ENCODE data around the gene ZSWIM3. TPM values are rescaled to one million over a fixed set of nuclear protein-coding genes. Genes with fewer than 3 reads are reported as not detected.

ZSWIM3 gene
- total RNA-seq (2021; fragmentation: NEBNext Ultra II Directional; extraction: Animal tissue kit (Norgen Biotek cat#: 25700)) (6.8 and 6.9 TPM in 2 replicates), polyA plus RNA-seq (2011; rRNA removed) (5.4 and 5.5 TPM in 2 replicates), polyA minus RNA-seq (2011; rRNA and poly(A)+ RNA removed) (12.3 and 13.6 TPM in 2 replicates)
- polyA plus RNA-seq (2011; cell fraction: cytosol; rRNA removed) = 6.0 TPM
- polyA plus RNA-seq (2011; cell fraction: nucleus; rRNA removed) = 4.9 TPM
- 4.5 to 6.2 TPM (median 5.5 TPM) in 4 replicates for polyA plus RNA-seq (2012, experiment 1 of 2)
- polyA plus RNA-seq (2012, experiment 2 of 2) = 5.7 TPM
- polyA plus RNA-seq (2013, experiment 1 of 2) = 3.6 TPM
- 3.2 TPM for polyA plus RNA-seq (2013, experiment 2 of 2)
- polyA minus RNA-seq (2011; cell fraction: cytosol; rRNA and poly(A)+ RNA removed) = 3.5 TPM
- 4.4 TPM for polyA minus RNA-seq (2011; cell fraction: nucleus; rRNA and poly(A)+ RNA removed)
- long read RNA-seq, experiment 1, partial matches to known transcripts = 6 of 11 reads
- long read RNA-seq, experiment 1, other reads (novel, unspliced or antisense) = 1 of 11 reads
- long read RNA-seq, experiment 2, partial matches to known transcripts = 0 of 4 reads
- long read RNA-seq, experiment 2, other reads (novel, unspliced or antisense) = 1 of 4 reads

GRCh38 chr20:45857114-45857881 is at the start of gene ZSWIM3, which contains the start of gene ACOT8:
ZSWIM3 (plus strand) TSS chr20:45857614; CDS start chr20:45857826, 212 bp downstream.
ACOT8 (minus strand) TSS chr20:45857392; CDS start chr20:45857315, 77 bp downstream.
- H3K27ac ChIP-seq (ENCODE audit: low read depth, low read length) = peak within 1 kb of the TSS; percentile 49; the same call in 1 of the 2 replicates
- peak within 1 kb of the TSS; percentile 21 for H3K56ac ChIP-seq (replicated peaks; ENCODE audit: insufficient read length, low read depth, low read length)
- H3K79me1 ChIP-seq (ENCODE audit: low read depth, low read length) = no peaks in the 10 kb centered on the region; the same call in 1 of the 2 replicates
- H2BK20ac ChIP-seq (ENCODE audit: low read length) = no peak within 1 kb of the TSS
- peak within 1 kb of the TSS; percentile 22 for H4K91ac ChIP-seq (replicated peaks; ENCODE audit: insufficient read length, low read length)
- no peaks in the 10 kb centered on the region for H4K20me1 ChIP-seq (replicated peaks in 1 of 2; ENCODE audit: control insufficient read depth in 1 of 2, insufficient read depth in 2 of 2, low read length in 2 of 2)
- peak; percentile 73 for FAIRE-seq
- DNase-seq (ENCODE audit: low read depth in 1 of 2, low spot score in 2 of 2) = peak; percentile 90 to 96
- peak within 1 kb of the TSS; percentile 54 for H2AFZ ChIP-seq (ENCODE audit: low read length)
- H3K9me3 ChIP-seq (ENCODE audit: insufficient read depth in 2 of 2, low read depth in 1 of 2, low read length in 1 of 2) = no peaks in the 10 kb centered on the region
- H3K9ac ChIP-seq (replicated peaks in 1 of 4; ENCODE audit: extremely low read depth in 1 of 4, low read depth in 3 of 4, low read length in 3 of 4) = peak within 1 kb of the TSS; percentile 43 to 75 (median 52); a peak in 6 of 7 replicates
- peak within 1 kb of the TSS; percentile 69 to 94 (median 77) for H3K4me3 ChIP-seq (ENCODE audit: extremely low read depth in 1 of 4, insufficient read depth in 2 of 4, low read depth in 3 of 4, low read length in 4 of 4)
- peak within 1 kb of the TSS; percentile 75 for H4K8ac ChIP-seq (ENCODE audit: extremely low read depth, insufficient read depth, low read length)
- CTCF ChIA-PET (ENCODE audit: partially characterized antibody) = interaction anchor here (1.0 to 1.7 kb wide), 4 partner anchors 32 to 58 kb away, joined by 3 to 4 read pairs (median 4); no protein-coding TSS in a partner anchor
- no peak within 1 kb of the TSS for H2BK120ac ChIP-seq (replicated peaks; ENCODE audit: low read depth, low read length)
- no peak within 1 kb of the TSS for H3K4ac ChIP-seq (replicated peaks; ENCODE audit: insufficient read length, low read depth, low read length)
- 0 out of 2 replicates have a peak within 1 kb of the TSS, but pooled peaks have one; percentile 23 for H2BK15ac ChIP-seq (ENCODE audit: low read length)
- no peak within 1 kb of the TSS for H3K14ac ChIP-seq (ENCODE audit: insufficient read length)
- POLR2A ChIA-PET (ENCODE audit: partially characterized antibody) = interaction anchor here (0.5 to 9.9 kb wide), 20 partner anchors 9 to 231 kb away, joined by 3 to 178 read pairs (median 5); partner anchors contain the start of genes NEURL2, PCIF1, PLTP and SNX21
- H4K5ac ChIP-seq (ENCODE audit: insufficient read length, low read depth, low read length) = peak within 1 kb of the TSS; percentile 49
- H2BK12ac ChIP-seq (ENCODE audit: low read depth, low read length) = peak within 1 kb of the TSS; percentile 83; the same call in 1 of the 2 replicates
- H2AK5ac ChIP-seq (ENCODE audit: low read depth, low read length) = no peak within 1 kb of the TSS
- peak within 1 kb of the TSS; percentile 78 for H3K18ac ChIP-seq (ENCODE audit: extremely low read depth, low read length)
- WGBS, 2 experiments (ENCODE audit: extremely low coverage in 1 of 2, insufficient coverage in 1 of 2, insufficient read length in 1 of 2, insufficient replicate concordance in 2 of 2, low coverage in 1 of 2, low lambda C conversion rate in 2 of 2, missing lambda C conversion rate in 1 of 2) = 3% methylated on average over 36 of the region's 36 CpGs; no CpG with 5 or more reads in 1 of the 2 experiments
- no peaks in the 10 kb centered on the region for H3K27me3 ChIP-seq (replicated peaks in 1 of 4; ENCODE audit: control insufficient read depth in 3 of 4, extremely low read depth in 1 of 4, insufficient read depth in 3 of 4, low read length in 3 of 4)
- H3K4me1 ChIP-seq (replicated peaks in 1 of 4; ENCODE audit: control insufficient read depth in 3 of 4, insufficient read depth in 4 of 4, low read length in 3 of 4) = peaks cover 10 to 16% (median 13%) of the 10 kb centered on the region in 4 experiments
- H3K36me3 ChIP-seq (ENCODE audit: control insufficient read depth in 2 of 4, insufficient read depth in 4 of 4, low read length in 3 of 4) = peaks cover 0 to 6% (median 0%) of the 10 kb centered on the region in 4 experiments; a peak in 1 of 8 replicates
- H3K79me2 ChIP-seq (ENCODE audit: control insufficient read depth in 1 of 2, insufficient read depth in 2 of 2, low read length in 2 of 2) = peaks cover 0 to 22% of the 10 kb centered on the region in 2 experiments; a peak in 2 of 4 replicates
- no peak within 1 kb of the TSS for H3K23ac ChIP-seq (ENCODE audit: insufficient read length)
- peaks cover 8% of the 10 kb centered on the region; the same call in 1 of the 2 replicates for H3K23me2 ChIP-seq (ENCODE audit: low read depth, low read length)
- H2BK5ac ChIP-seq (ENCODE audit: low read depth, low read length) = peak within 1 kb of the TSS; percentile 89
- H3K4me2 ChIP-seq (ENCODE audit: insufficient read depth in 1 of 2, low read depth in 2 of 2, low read length in 2 of 2) = peak within 1 kb of the TSS; percentile 74 to 88
- TF ChIP-seq NRF1 (IDR thresholded peaks at IDR 0.05; ENCODE audit: low read depth, low read length) (no peak), KDM1A (IDR thresholded peaks at IDR 0.05; ENCODE audit: borderline replicate concordance, low read length) (no peak), NANOG (IDR thresholded peaks at IDR 0.05; ENCODE audit: insufficient read depth, low read depth, low read length, poor library complexity, severe bottlenecking) (peak; percentile 7), BACH1 (IDR thresholded peaks at IDR 0.05; ENCODE audit: low read length) (no peak), BRCA1 (IDR thresholded peaks at IDR 0.05; ENCODE audit: low read depth, low read length) (no peak), CEBPB (IDR thresholded peaks at IDR 0.05; ENCODE audit: low read depth, low read length) (no peak), TBP (IDR thresholded peaks at IDR 0.05; ENCODE audit: low read depth, low read length) (peak; percentile 89), RBBP5 (IDR thresholded peaks at IDR 0.05; ENCODE audit: borderline replicate concordance, low read depth, low read length) (0 out of 2 replicates have a peak, but pooled peaks have one; percentile 54)
